ENCODE results near the gene TAF1C.
"Not testable (repeated sequence)": the region's sequence is repeated elsewhere in the genome, so short reads cannot be mapped to it uniquely, and the experiment has no call there.

Gene TAF1C

GRCh38 chr16:84205976-84206691, 19.3 kb upstream of the TAF1C start:
- no peak overlapping the region for H3K23ac ChIP-seq (ENCODE audit: low read length)
- H3K27me3 ChIP-seq (ENCODE audit: insufficient read depth, low read length), result no peaks in the 10 kb centered on the region
- H3K27ac ChIP-seq (ENCODE audit: low read depth, low read length), result no peak overlapping the region
- no peak overlapping the region for H4K91ac ChIP-seq (ENCODE audit: low read depth, low read length)
- no peak for DNase-seq
- H3K4ac ChIP-seq (ENCODE audit: low read depth, low read length), result no peak overlapping the region
- H2BK12ac ChIP-seq (ENCODE audit: low read length), result no peak overlapping the region
- no peak overlapping the region for H3K18ac ChIP-seq (ENCODE audit: low read length)
- no peak overlapping the region for H3K4me2 ChIP-seq (ENCODE audit: low read length)
- H2BK5ac ChIP-seq (ENCODE audit: low read depth, low read length, poor library complexity), result no peak overlapping the region
- H3K14ac ChIP-seq (ENCODE audit: low read length), result no peak overlapping the region
- no peak overlapping the region for H2AK5ac ChIP-seq (ENCODE audit: low read length)
- H3K9me3 ChIP-seq (ENCODE audit: insufficient read depth, low read depth, low read length), result peaks cover 2% of the 10 kb centered on the region
- no peaks in the 10 kb centered on the region for H3K4me1 ChIP-seq (ENCODE audit: control insufficient read depth in 1 of 2, insufficient read depth in 2 of 2, low read length in 2 of 2)
- H4K8ac ChIP-seq (ENCODE audit: low read depth, low read length), result no peak overlapping the region
- H2BK120ac ChIP-seq (ENCODE audit: insufficient read depth, low read length, poor library complexity), result no peak overlapping the region
- no CpG with 5 or more reads among the region's 18 CpGs for WGBS (ENCODE audit: extremely low coverage, insufficient coverage, insufficient read length)
- no peak overlapping the region for H4K12ac ChIP-seq (ENCODE audit: low read depth, low read length)
- H3K79me2 ChIP-seq (ENCODE audit: control insufficient read depth, insufficient read depth, low read length, poor library complexity), result no peaks in the 10 kb centered on the region
- no peak overlapping the region for H3K4me3 ChIP-seq (ENCODE audit: low read depth, low read length)
- H3K36me3 ChIP-seq (ENCODE audit: control insufficient read depth in 1 of 2, insufficient read depth in 2 of 2, low read length in 2 of 2), result no peaks in the 10 kb centered on the region
- no peak overlapping the region for H2AFZ ChIP-seq (ENCODE audit: insufficient read depth, low read length, poor library complexity)
- no peaks in the 10 kb centered on the region for H3K79me1 ChIP-seq (ENCODE audit: low read length)
- no peak overlapping the region for H3K9ac ChIP-seq (ENCODE audit: low read length)

GRCh38 chr16:84205123-84205522, 18.3 kb upstream of the TAF1C start:
- not testable (repeated sequence) for H3K4me3 ChIP-seq (ENCODE audit: low read depth, low read length); H2BK5ac ChIP-seq (ENCODE audit: low read depth, low read length, poor library complexity); H4K12ac ChIP-seq (ENCODE audit: low read depth, low read length)

GRCh38 chr16:84204551-84204950, 17.7 kb upstream of the TAF1C start:
- WGBS (ENCODE audit: extremely low coverage, insufficient coverage, insufficient read length), result no CpG with 5 or more reads among the region's 26 CpGs
- H3K23ac ChIP-seq (ENCODE audit: low read length); H3K27ac ChIP-seq (ENCODE audit: low read depth, low read length); H3K27me3 ChIP-seq (ENCODE audit: insufficient read depth, low read length); H3K4ac ChIP-seq (ENCODE audit: low read depth, low read length); H2BK120ac ChIP-seq (ENCODE audit: insufficient read depth, low read length, poor library complexity); DNase-seq; H4K8ac ChIP-seq (ENCODE audit: low read depth, low read length); H2BK12ac ChIP-seq (ENCODE audit: low read length); H3K14ac ChIP-seq (ENCODE audit: low read length); H3K9me3 ChIP-seq (ENCODE audit: insufficient read depth, low read depth, low read length); H3K4me1 ChIP-seq (ENCODE audit: control insufficient read depth in 1 of 2, insufficient read depth in 2 of 2, low read length in 2 of 2); H4K91ac ChIP-seq (ENCODE audit: low read depth, low read length); H3K18ac ChIP-seq (ENCODE audit: low read length); H3K4me3 ChIP-seq (ENCODE audit: low read depth, low read length); H2AFZ ChIP-seq (ENCODE audit: insufficient read depth, low read length, poor library complexity); H3K79me2 ChIP-seq (ENCODE audit: control insufficient read depth, insufficient read depth, low read length, poor library complexity); H2BK5ac ChIP-seq (ENCODE audit: low read depth, low read length, poor library complexity); H3K9ac ChIP-seq (ENCODE audit: low read length); H4K12ac ChIP-seq (ENCODE audit: low read depth, low read length); H2AK5ac ChIP-seq (ENCODE audit: low read length); H3K4me2 ChIP-seq (ENCODE audit: low read length); H3K36me3 ChIP-seq (ENCODE audit: control insufficient read depth in 1 of 2, insufficient read depth in 2 of 2, low read length in 2 of 2); H3K79me1 ChIP-seq (ENCODE audit: low read length): not testable (repeated sequence)

More at GRCh38 chr16:84205123-84205522, 18.3 kb upstream of the TAF1C start:
- not testable (repeated sequence) for H3K27ac ChIP-seq (ENCODE audit: low read depth, low read length); H4K8ac ChIP-seq (ENCODE audit: low read depth, low read length); H3K79me2 ChIP-seq (ENCODE audit: control insufficient read depth, insufficient read depth, low read length, poor library complexity); H3K18ac ChIP-seq (ENCODE audit: low read length); H2AK5ac ChIP-seq (ENCODE audit: low read length); DNase-seq; H3K79me1 ChIP-seq (ENCODE audit: low read length); H3K36me3 ChIP-seq (ENCODE audit: control insufficient read depth in 1 of 2, insufficient read depth in 2 of 2, low read length in 2 of 2); H4K91ac ChIP-seq (ENCODE audit: low read depth, low read length); H3K23ac ChIP-seq (ENCODE audit: low read length); H2AFZ ChIP-seq (ENCODE audit: insufficient read depth, low read length, poor library complexity); H3K9me3 ChIP-seq (ENCODE audit: insufficient read depth, low read depth, low read length); H3K14ac ChIP-seq (ENCODE audit: low read length); H3K4me1 ChIP-seq (ENCODE audit: control insufficient read depth in 1 of 2, insufficient read depth in 2 of 2, low read length in 2 of 2); H2BK120ac ChIP-seq (ENCODE audit: insufficient read depth, low read length, poor library complexity); H2BK12ac ChIP-seq (ENCODE audit: low read length); H3K27me3 ChIP-seq (ENCODE audit: insufficient read depth, low read length); H3K4ac ChIP-seq (ENCODE audit: low read depth, low read length); H3K4me2 ChIP-seq (ENCODE audit: low read length); H3K9ac ChIP-seq (ENCODE audit: low read length)
- no CpG with 5 or more reads among the region's 6 CpGs for WGBS (ENCODE audit: extremely low coverage, insufficient coverage, insufficient read length)

GRCh38 chr16:84199861-84200260, 13.0 kb upstream of the TAF1C start:
- Histone ChIP-seq H4K8ac (ENCODE audit: low read depth, low read length) (no peak overlapping the region), H3K4me1 (ENCODE audit: control insufficient read depth in 1 of 2, insufficient read depth in 2 of 2, low read length in 2 of 2) (peaks cover 2 to 3% of the 10 kb centered on the region in 2 experiments), H3K36me3 (ENCODE audit: control insufficient read depth in 1 of 2, insufficient read depth in 2 of 2, low read length in 2 of 2) (no peaks in the 10 kb centered on the region), H3K79me1 (ENCODE audit: low read length) (no peaks in the 10 kb centered on the region), H2AFZ (ENCODE audit: insufficient read depth, low read length, poor library complexity) (no peak overlapping the region), H3K4me2 (ENCODE audit: low read length) (no peak overlapping the region), H3K9ac (ENCODE audit: low read length) (no peak overlapping the region), H3K14ac (ENCODE audit: low read length) (no peak overlapping the region), H3K79me2 (ENCODE audit: control insufficient read depth, insufficient read depth, low read length, poor library complexity) (no peaks in the 10 kb centered on the region), H4K91ac (ENCODE audit: low read depth, low read length) (no peak overlapping the region), H2BK120ac (ENCODE audit: insufficient read depth, low read length, poor library complexity) (no peak overlapping the region), H3K4me3 (ENCODE audit: low read depth, low read length) (no peak overlapping the region), H3K27ac (ENCODE audit: low read depth, low read length) (no peak overlapping the region), H3K23ac (ENCODE audit: low read length) (no peak overlapping the region), H3K18ac (ENCODE audit: low read length) (no peak overlapping the region), H2BK12ac (ENCODE audit: low read length) (no peak overlapping the region), H4K12ac (ENCODE audit: low read depth, low read length) (no peak overlapping the region), H2AK5ac (ENCODE audit: low read length) (no peak overlapping the region), H2BK5ac (ENCODE audit: low read depth, low read length, poor library complexity) (no peak overlapping the region), H3K27me3 (ENCODE audit: insufficient read depth, low read length) (no peaks in the 10 kb centered on the region), H3K9me3 (ENCODE audit: insufficient read depth, low read depth, low read length) (no peaks in the 10 kb centered on the region), H3K4ac (ENCODE audit: low read depth, low read length) (no peak overlapping the region)
- peak in 1 of 2 donors; percentile 26 for DNase-seq
- WGBS (ENCODE audit: extremely low coverage, insufficient coverage, insufficient read length), result no CpG with 5 or more reads among the region's 10 CpGs

Data from trophoblast cell (in vitro differentiated cells and primary cell).